Germinal center (tissue), 1 donor: Measurements from ENCODE around the gene DMRT2.
A peak's percentile ranks its signal among the peaks of the same experiment; 100 is the strongest.

Source experiments
- DNase-seq: peaks from one replicate; pipeline ENCODE4 v3.0.0; 2012; ENCODE audit warnings: mixed read lengths, low spot score

DMRT2 gene

GRCh38 chr9:1047591-1048230 lies 2.4 kb upstream of the DMRT2 start:
- no peak for DNase-seq

- DNase-seq, result no peak
These were observed 1.9 kb upstream of the DMRT2 start for GRCh38 chr9:1048231-1048619.

GRCh38 chr9:1048811-1049210 lies 1.3 kb upstream of the DMRT2 start:
- DNase-seq, result no peak

GRCh38 chr9:1049641-1050040 lies 516 bp upstream of the DMRT2 start:
- no peak for DNase-seq

- no peak for DNase-seq
These were observed 1.0 kb downstream of the DMRT2 start for GRCh38 chr9:1051210-1051583.

- DNase-seq, result peak; percentile 63
These were observed 1.6 kb downstream of the DMRT2 start for GRCh38 chr9:1051584-1052275.

GRCh38 chr9:1052365-1053281 lies 2.5 kb downstream of the DMRT2 start:
- DNase-seq, result no peak

- DNase-seq, result no peak
These were observed 3.1 kb downstream of the DMRT2 start for GRCh38 chr9:1053282-1053621.

- DNase-seq, result no peak
These were observed 3.8 kb downstream of the DMRT2 start for GRCh38 chr9:1053986-1054425.

GRCh38 chr9:1055166-1055565 lies 5.0 kb downstream of the DMRT2 start:
- DNase-seq, result no peak

GRCh38 chr9:1057910-1058309 lies 7.8 kb downstream of the DMRT2 start:
- no peak for DNase-seq

GRCh38 chr9:1058826-1059487 lies 8.8 kb downstream of the DMRT2 start:
- no peak for DNase-seq

GRCh38 chr9:1065130-1065529 lies 15.0 kb downstream of the DMRT2 start:
- no peak for DNase-seq

- DNase-seq, result no peak
These were observed 20.5 kb downstream of the DMRT2 start for GRCh38 chr9:1070692-1071091.

- DNase-seq, result no peak
These were observed 21.6 kb downstream of the DMRT2 start for GRCh38 chr9:1071730-1072129.

- no peak for DNase-seq
These were observed 23.3 kb downstream of the DMRT2 start for GRCh38 chr9:1073497-1073896.

- DNase-seq, result no peak
These were observed 27.5 kb downstream of the DMRT2 start for GRCh38 chr9:1077616-1078015.

GRCh38 chr9:1083325-1083913 lies 33.3 kb downstream of the DMRT2 start:
- DNase-seq, result no peak

- DNase-seq, result no peak
These were observed 34.9 kb downstream of the DMRT2 start for GRCh38 chr9:1085086-1085485.

GRCh38 chr9:1086517-1086916 lies 36.4 kb downstream of the DMRT2 start:
- DNase-seq, result no peak

- DNase-seq, result no peak
These were observed 37.1 kb downstream of the DMRT2 start for GRCh38 chr9:1087120-1087881.
